Activated CD8-positive, alpha-beta memory T cell treated with anti-CD3 and anti-CD28 coated beads, Interleukin-2, amount 50 U/mL, for 48 hours (primary cell): Measurements from ENCODE around the gene TEKT2.

ENCODE experiments used
- DNase-seq: peaks from one replicate; pipeline ENCODE4 v3.0.0-alpha.2; 2020

Gene TEKT2

GRCh38 chr1:36107394-36107793 is 23.5 kb downstream of the TEKT2 start:
- no peak for DNase-seq

- no peak for DNase-seq
Observed at GRCh38 chr1:36108314-36108713, 24.4 kb downstream of the TEKT2 start.

DNA sequence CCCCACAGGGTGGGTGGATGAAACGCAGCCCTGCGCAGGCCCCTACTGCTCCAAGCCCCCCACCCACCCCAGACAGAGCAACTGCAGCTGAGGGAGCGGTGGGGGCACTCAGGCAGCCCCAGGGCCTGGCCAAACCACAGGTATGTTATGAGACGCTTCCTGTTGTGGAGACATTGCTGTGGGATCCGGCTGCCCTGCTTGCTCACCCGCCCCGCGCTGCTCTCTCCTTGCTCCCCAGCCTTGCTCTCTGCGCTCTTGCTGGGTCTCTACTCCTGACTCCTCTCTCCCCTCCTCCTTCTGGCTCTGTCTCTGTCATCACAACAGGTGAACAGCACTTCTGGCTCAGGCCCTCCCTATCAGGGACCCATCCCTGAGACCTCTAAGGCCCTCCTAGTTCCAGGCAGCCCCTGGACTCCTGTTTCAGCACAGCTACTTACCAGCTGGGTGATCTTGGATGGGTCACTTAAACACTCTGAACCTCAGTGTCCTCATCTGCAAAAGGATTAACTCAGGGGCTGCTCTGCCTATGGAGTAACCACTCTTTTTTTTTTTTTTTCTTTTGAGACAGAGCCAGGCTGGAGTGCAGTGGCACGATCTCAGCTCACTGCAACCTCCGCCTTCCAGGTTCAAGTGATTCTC is 25.3 kb downstream of the TEKT2 start:
- DNase-seq: peak; percentile 71

- no peak for DNase-seq
Observed at GRCh38 chr1:36111151-36111550, 27.3 kb downstream of the TEKT2 start.

GRCh38 chr1:36112823-36113222 is 28.9 kb downstream of the TEKT2 start:
- no peak for DNase-seq

- no peak for DNase-seq
Observed at GRCh38 chr1:36114371-36114770, 30.5 kb downstream of the TEKT2 start.

DNA sequence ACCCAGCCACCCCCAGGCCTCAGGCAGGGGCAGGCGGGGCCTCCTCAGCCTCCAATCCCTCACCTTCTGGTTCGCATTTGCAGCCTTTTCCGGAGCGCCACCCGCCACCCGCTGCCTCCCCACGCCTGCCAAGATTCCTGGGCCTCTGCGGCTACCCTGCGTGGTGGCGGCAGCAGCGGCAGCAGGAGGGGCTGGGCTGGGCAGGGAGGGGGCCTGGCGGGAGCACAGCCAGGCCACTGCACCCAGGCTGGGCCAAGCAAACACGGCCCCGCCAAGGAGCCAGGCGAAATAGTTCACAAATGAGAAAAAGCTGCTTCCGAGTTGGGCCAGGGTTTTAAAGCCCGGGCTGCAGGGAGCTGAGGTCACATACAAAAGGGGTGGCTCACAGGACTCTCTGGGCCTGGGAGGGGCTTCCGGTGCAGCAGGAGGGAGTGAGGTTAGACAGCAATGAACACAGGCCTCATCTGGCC is 31.3 kb downstream of the TEKT2 start:
- no peak for DNase-seq

DNA sequence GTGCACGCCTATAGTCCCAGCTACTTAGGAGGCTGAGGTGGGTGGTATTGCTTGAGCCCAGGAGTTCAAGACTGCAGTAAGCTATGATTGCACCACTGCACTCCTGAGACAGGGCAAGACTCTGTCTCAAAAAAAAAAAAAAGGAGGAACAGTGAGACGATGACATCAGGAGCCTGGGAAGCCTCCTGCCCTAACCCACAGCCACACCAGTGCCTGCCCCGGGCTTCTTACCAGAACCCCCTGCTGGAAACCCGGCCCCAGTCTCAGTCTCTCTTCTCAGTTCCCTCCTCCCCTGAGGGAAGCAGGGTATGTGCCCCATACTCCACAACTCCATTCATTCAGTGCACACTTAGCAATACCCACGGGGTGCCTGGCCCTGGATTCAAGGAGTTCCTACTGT is 32.0 kb downstream of the TEKT2 start:
- no peak for DNase-seq

GRCh38 chr1:36116901-36117300 is 33.0 kb downstream of the TEKT2 start:
- DNase-seq: no peak

DNA sequence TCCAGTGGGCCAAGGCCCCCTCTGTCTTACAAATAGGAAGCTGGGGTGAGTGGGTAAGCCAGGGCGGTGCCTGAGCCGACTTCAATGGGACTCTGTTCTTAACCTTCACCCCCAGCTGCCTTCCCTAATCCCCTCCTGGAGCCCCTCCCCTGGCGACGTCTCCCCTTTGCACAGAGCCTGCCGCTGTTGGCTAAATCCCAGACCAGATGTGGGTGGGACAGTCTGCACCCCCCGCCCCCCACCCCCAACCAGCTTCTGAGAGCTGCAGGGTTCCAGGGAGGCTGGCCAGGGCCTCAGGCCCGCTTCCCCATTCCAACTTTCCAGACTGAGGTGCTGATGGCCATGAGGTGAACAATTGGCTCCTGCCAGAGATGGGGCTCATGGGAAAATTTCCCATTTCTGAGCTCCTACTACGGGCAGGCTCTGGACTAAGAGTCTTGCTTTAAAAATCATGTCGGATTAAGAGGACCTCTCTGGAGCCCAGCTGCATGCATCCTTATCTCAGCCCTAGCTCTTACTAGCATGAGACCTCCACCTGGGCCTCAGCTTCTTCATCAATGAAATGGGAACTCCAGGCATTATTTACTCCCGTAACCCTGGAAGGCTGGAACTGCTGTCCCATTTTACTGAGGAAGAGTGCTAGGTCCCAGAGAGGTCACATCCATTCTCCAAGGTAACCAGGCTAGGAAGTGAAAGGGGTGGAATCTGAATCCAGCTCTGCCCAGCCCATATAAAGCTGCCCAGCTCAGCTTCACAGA is 34.7 kb downstream of the TEKT2 start:
- DNase-seq: no peak

DNA sequence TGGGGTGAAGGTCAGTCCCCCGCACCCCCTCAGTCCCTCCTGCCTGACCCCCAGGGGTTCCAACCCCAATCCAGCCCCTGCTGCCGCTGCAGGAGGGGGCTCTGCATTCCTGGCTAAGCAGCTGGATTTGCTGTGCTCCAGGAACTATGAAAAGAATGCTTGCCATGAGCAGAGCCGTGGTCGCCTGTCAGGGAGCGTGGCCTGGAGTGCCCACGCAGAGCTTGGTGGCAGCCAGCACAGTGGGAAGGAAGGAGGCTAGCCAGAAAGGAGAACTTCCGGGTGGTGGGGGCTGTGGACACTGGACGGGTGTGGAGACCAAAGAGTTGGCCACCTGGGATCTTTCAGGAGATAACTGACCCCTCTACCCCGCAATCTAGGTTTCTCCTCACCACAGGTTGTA is 35.6 kb downstream of the TEKT2 start:
- no peak for DNase-seq

DNA sequence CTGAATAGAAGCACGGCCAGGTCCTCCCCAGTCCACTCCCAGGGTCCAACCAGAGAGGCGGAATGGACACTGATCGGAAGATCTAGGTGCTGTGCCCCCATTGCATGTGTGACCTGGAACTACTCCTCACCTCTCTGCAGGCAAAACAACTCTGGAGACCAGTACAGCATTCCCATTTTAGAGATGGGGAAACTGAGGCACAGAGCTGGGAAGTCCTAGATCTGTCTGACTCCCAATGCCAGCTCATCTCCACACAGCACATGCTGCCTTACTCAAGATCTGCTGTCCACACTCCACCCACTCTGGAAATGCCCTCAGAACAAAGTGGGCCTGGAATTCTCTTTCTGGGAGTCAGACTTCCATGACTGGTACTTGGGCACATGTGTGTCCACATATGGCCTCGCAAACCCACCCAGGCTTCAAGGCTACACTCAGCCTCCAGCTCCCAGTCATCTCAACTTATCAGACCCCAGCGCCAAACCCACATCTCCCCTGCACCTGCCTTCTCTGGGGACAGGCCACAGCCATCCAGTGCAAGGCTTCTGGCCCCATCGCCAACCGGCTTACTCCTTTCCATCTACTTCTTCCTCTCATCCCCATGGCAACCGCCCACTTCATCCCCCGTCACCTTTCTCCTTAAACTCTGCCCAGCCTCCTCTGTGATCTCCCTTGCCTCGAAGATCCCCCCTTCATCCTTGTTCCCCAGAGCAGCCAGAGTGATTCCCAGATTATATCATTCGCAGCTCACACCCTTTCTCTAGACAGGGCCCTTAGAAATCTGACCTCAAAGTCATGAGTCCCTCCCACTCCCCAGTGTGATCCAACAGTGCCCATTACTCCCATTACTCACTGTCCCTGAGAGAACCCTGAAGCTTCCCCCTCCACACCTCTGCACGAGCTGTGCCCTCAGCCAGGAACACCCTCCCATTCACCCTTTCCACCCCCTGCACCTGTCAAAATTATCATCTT is 38.5 kb downstream of the TEKT2 start:
- DNase-seq: no peak

- no peak for DNase-seq
Observed at GRCh38 chr1:36123356-36123755, 39.5 kb downstream of the TEKT2 start.

GRCh38 chr1:36124404-36125128 is 40.7 kb downstream of the TEKT2 start:
- no peak for DNase-seq

DNA sequence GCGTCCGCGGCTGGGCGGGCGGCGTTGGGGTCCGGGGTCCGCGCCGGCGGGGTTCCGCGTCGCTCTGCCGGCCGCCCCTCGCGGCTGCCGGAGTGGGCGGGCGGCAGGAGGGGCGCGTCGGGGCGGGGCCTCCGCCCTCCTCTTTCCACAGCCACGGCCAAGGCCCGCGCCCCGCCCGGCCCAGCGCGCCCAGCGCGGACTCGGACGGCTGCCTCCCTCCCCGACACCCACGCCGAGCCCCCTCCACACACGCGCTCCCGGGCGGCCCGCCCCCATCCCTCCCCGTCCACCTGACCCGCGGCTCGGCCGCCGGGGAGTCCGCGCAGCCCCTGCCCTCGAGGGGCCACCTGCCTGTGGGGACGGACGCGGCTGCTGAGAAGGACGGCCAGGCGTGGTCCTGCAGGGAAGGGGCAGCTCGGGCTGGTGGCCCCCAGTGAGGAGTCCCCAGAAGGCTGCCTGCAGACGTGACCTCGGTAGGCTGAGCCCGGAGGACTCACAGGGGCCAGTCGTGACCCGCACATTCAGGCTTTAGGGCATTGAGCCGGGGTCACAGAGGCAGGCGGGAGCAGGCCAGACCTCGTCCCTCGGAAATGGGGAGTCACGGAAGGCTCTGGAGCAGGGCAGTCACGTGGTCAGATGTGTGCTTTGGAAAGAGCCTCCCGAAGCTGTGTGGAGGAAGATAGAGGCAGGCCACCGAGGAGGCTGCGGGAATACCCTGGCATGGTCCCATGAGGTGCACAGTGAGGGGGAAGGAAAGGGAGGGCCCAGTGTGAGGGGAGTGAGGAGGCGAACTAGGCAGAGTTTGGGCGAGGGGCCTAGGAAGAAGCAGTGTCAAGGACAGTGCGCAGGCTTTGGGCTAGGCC is 41.5 kb downstream of the TEKT2 start, which contains the start of gene COL8A2:
Gene COL8A2, minus strand, starts transcription at position 94 of the 863 bp plus-strand sequence. CDS start 24,980 bp downstream, outside the sequence.
- no peak for DNase-seq

DNA sequence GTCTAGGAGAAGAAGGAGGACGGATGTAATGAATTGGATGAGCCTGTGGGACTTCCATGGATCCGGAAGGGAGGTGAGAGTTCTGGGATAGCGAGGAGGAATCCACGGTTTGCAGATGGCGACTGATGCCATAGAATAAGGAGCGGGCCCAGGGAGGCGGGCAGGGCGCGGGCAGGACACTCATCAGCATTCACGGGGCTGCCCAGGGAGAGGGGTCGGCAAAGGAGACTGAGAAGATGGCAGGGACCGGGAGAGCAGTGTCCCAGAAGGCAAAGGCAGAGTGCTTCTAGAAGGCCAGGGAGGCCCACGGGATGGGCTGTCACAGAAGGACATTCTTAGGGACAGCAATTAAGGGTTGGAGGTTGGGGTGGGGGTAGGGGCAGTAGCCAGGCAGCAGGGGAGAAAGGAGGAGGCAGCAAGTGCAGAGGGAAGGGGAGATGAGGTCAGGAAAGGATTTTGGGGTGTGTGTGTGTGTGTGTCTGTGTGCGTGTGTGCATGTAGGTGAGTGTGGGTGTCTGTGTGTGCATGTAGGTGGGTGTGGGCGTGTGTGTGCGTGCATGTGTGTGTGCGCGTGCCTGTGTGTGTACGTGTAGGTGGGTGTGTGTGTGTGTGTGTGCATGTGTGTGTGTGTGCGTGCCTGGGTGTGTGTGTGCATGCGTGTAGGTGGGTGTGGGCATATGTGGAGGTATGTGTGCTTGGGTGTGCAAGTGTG is 42.3 kb downstream of the TEKT2 start:
- no peak for DNase-seq

DNA sequence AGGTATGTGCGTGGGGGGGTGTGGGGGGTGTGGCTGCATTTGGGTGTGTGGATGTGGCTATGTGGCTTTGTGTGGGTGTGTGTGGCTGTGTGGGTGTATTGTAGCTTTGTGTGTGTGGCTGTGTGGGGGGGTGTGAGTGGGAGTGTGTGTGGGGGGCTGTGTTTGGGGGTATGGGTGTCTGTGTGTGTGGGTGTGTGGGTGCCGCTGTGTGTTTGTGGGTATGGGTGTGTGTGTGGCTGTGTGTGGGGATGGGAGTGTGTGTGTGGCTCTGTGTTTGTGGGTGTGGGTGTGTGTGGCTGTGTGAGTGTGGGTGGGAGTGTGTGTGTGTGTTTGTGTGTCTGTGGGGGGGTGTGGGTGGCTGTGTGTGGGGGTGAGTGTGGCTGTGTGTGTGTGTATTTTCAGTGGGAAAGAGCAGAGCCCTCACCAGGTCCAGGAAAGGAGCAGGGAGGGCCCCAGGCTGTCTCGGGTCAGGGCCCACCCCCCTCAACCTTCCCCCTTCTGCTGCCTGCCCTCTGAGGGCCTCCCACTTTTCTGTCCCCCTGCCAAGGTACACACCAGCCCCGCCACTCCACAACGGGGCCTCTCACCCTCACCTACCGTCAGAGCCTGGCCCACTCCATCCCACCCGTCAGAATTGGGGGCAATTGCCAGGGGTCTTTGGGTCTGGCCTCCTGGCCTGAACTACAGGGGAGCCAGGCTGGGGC is 43.1 kb downstream of the TEKT2 start:
- no peak for DNase-seq

DNA sequence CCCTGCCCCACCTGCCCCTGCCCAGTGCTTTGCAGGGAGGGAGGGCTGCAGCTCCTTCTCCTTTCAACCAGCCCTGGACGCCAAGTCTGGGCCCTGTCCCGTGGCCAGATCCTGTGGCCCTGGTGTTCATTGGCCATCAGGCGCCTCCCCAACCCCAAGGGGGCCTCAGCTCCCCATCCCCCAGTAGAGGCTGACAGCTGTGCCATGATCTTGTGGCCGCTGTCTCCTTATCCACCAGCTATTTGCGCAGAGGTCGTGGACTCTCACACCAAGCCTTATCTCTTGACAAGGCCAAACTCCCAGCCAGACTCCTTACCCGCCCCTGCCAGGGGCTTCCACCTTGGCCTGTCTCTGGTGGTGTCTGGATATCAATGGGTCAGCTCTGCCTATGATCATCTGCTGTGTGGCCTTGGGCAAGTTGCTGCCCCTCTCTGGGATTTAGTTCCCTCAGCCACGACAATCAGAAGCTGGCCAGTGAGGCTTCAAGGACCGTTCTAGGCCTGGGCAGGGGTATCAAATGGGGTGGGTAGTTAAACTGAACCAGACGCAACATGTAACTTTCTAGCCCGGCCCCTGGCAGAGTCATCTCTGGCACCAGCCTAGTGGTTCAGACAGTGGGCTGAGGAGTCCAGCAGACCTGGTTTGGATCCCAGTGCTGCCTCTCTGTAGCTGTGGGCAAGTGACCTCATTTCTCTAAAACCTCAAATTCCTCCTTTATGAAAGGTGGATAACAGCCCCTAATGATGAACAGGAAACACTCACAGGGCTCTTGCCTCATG is 44.4 kb downstream of the TEKT2 start:
- DNase-seq: no peak

DNA sequence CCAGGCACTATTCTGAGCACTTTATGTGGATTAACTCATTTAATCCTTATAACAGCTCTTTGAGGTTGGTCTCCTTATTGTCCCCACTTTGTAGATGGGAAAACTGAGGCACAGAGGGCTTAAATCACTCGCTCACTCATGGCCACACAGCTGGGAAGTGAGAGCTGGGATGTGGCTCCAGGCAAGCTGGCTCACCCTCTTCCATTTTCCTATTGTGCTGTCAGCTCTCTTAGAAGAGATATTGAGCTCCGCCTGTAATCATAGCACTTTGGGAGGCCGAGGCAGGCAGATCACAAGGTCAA is 45.0 kb downstream of the TEKT2 start:
- DNase-seq: no peak

- DNase-seq: no peak
Observed at GRCh38 chr1:36132029-36132428, 48.1 kb downstream of the TEKT2 start.
